HG03025 (cell line): ENCODE measurements around the gene NR2F1.

Experiments used
- ATAC-seq: cut with Tn5 transposase; IDR thresholded peaks from one replicate; pipeline ENCODE4 v1.9.1; 2021; ENCODE audit warnings: mild to moderate bottlenecking, moderate library complexity; ENCODE audit not compliant: unreplicated experiment, low FRiP score

NR2F1 gene

DNA sequence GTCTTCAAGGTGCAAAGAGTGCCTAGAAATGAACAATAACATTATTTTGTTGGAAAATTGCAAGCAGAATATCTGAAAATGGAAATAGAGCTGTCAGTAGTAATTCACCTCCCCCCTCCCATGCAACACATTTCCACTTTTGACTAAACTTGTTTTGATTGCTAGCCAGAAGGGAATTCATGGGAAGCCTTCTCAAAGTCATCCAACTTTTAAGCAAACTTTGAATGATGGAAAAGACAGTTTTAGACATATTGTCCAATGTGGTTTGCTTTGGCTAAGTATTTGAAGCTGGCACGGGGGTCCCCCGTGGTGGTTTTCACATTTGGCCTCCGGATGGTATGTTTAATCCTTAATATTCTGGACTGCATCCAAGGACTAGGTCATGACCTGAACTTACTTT is 7.5 kb downstream of the NR2F1 start:
- no peak for ATAC-seq

DNA sequence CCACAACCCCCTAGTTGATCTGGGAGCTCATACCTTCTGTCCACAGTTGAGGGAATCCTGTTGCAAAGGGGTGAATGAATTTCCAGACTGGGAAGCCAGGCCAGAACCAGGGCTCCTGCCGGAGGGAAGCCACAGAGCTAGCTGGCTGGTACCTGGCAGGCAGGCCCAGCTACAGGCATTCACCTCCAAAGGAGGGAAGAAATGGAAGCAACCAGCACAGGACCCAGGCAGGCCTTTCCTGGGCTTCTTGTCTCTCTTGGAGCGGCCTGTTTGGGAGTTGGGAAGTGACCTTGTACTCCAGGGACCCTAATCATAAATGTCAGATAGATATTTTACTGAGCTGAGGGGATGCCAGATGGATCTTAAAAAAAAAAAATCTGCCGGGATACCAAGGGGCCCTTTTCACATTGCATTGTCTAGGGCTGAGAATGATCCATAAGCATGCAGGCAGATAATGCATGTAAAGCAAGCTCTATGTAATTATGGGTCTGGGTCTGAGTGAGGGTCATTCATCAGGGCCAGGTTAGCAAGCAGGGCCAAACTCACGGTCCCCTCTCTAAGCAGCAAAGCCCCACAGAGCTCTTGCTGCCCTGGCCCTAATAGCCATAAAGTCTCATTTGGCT is 8.4 kb downstream of the NR2F1 start:
- no peak for ATAC-seq

DNA sequence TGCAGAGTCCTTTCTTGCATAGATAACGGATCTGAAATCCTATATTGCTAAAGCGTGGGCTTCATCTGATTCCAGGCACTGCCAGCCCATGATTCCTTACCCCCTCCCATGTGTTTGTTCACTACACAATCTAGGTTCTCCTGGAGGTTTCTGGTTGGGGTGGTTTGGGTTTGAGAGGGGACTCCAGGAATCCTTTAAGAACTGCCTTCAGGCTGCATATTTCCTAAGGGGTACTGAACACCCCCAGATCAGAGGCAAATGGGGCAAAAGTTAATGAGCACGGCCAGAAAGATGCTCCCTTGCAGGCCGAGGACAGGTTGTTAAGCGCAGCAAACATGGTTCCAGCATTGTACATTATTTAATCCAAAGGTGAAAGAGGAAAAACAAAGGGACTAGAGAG is 9.9 kb downstream of the NR2F1 start:
- no peak for ATAC-seq

DNA sequence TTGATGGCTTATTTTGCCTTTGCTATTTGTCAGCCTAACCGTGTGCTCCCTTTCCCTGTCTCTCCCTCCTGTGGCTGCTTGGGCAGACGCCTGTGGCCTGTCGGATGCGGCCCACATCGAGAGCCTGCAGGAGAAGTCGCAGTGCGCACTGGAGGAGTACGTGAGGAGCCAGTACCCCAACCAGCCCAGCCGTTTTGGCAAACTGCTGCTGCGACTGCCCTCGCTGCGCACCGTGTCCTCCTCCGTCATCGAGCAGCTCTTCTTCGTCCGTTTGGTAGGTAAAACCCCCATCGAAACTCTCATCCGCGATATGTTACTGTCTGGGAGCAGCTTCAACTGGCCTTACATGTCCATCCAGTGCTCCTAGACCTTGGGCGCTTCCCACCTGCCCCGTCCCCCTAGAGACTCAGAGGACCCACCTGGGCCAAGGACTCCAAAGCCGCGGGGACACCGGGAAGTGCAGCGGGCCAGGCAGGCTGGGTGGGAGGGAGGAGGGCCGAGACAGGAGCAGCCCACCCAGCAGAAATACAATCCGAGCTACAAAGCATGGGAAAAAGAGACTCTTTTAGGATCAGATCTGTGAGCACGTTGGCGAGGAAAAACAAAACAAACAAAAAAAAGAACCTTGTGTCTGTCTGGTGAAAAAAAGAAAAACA is 10.6 kb downstream of the NR2F1 start:
- ATAC-seq, result no peak

DNA sequence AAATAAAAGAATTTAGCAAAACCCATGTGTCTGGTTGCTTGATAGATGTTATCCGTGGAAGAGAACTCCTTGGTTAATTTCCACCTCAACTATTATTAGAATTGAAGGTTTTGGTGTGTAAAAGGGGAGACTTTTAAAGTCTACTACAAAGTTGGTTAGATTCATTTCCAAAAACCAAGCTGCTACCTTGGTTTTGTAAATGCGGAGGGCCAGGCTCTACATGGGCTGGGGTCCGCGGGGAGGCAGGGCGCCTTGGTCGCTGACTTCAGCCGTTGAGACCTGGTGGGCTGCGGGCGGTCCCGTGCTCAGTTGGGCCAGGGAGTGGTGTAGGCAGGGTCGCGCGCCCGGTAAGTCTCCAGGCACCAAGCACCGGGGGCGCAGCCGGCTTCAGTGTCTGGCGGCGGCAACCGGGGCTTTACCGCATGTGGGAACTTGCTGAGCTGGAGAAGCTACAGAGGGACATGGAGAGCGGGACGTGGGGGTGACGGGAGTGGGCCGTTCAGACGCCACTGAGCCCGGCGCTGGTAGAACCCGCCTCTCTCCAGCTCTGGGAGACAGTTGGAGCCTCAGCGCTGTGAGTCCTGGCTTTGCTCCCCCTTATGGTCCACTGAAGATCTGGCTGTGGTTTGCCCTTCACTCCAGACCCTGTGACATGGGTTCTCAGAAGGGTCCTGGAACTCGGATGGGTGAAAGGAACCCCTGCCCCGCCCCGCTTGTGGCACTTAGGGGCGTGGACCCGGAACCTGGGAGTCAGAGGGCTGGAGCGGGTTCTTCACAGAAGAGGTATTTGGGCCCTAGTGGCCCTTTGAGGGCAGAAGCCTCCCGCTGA is 11.8 kb downstream of the NR2F1 start:
- no peak for ATAC-seq

DNA sequence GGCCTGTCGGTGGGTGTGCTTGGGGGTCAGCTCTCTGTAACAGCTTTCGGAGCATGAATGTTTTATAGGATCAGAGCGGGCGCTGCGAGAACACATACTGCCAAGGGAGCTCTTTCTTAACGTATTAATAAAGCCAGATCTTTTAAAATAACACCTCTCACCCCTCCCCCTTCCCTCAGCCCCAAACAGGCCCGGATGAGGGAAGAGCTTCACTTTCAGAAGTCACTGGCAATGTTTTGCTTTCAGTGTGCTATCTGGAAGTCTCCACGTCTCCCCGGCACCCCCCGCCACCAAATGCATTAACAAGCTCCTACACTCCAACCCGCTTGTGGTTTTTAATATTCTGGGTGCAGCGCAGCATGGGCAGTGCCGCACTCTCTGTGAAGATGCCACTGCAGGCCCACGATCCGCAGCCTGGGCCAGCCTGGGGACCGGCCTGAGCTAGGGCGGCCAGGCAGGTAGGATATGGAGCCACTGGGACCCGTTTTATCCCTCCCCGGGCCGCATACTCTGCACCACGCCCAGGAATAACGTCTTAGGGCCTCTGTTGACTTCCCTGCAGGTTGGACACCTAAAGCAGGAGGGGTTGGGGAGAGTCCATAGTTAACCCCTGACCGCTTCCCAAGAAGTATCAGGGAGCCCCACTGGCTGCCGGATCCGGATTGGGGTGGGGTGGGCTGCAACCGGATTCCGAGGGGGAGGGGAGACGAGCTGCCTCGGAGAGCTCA is 12.6 kb downstream of the NR2F1 start:
- no peak for ATAC-seq

DNA sequence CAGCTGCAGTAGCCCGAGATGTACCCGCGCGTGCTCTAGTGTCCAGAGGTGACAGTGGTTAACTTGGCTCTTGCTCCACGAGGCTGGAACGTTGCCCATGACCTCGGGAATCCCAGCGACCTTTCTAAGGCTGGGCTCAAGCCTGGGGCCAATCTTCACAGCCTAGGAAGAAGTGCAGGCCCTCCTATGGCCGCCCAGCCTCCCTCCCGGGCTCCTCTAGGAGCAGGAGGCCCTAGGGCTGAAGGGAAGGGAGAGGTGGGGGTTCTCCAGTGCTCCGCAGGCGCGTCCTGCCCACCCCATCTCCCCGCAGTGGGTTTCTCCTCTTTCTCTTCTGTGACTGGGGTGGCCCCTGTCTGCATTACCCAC is 13.3 kb downstream of the NR2F1 start:
- no peak for ATAC-seq

DNA sequence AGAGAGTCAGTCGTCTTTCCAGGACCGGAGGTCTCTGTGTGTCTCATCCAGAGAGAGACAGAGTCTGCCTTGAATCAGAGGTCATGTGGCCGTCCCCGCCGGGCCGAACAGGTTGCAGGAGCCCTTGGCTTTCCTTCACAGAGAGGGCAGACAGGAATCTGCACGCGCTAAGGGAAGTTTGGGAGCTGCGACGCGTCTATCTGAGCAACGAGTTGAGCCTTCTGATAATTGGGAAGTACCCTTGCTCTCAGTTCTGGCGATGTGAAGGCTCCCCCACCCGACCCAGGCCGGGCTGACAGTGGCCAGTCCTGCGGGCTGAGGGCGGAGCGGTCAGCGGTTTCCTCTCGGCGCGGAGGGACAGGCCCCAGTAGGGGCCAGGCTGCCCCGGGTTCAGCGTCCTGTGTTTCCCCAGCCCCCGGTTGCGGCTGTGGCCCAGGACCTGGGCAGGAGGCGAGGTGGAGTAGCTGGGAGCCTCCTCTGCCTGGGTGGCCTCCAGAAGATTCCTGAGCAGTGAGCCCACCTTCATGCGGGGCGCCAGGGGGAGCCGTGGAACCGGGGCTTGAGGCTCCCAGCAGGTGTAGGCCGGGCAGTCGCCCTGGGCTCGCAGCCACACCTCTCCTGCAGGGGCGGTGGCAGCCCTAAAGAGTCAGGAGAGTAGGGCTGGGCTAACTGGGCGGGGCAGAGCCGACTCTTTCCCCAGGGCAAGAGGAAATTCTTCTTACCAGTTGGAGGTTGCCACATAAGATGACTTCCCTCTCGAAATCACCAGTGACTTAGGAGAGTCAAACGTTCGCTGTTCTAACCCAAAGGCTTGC is 13.9 kb downstream of the NR2F1 start:
- no peak for ATAC-seq

DNA sequence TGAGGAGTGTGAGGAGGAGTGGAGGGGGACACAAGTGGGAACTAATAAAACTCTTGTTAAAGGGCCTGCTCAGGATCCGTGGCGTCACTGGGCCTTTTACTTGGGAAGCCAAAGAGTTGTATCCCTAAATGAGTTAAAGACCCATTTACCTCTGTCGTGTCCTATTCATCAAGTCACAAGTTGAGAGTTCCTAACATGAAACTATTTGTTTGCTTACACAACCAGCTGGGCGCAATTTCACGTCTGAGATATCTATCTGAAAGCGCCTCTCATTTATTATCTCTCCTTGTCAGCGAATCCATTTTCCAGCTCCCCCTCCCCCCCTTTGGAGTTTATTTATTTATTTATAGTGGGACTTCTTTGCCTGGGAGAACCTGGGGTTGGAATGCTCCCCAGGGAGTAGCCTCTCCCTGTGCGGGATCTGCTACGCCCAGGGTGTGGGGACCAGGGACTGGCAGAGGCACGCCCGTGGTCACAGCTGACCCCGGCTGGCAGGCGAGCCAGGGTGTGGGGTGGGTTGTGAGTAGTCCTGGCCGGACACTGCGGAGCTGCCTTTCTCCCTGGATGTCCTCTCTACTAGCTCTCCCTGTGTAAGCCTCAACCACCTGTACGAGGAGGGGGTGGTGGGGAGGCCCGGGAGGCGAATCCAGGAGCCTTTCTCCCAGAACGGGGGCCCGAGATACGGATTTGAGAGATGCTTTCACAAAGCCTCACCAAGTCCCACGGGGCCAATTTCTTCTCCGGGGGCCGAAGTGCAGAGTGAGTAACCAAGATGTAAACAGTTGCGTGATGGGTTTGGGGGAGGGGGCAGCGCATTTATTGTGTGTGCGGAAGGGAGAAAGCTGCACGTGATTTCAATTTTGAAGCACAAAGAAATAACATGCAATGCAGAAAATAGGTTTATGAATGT is 15.3 kb downstream of the NR2F1 start:
- no peak for ATAC-seq

DNA sequence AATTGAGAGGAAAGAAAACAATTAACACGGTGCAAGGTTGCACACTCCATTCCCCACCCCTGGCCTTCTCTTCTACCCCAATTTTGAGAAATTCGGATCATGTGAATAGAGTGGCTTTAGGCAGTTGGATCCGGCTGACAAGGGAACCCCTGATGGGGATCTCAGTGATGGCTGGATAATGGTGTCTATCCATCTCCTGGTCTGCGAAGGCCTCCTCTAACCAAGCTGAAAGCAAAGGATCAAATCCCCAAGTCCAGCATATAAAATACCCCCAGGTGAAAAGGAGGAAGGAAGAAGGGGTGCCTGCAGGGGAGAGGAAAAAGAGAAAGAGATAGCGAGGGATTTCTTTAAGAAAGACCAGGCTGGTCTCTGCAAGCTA is 16.0 kb downstream of the NR2F1 start:
- no peak for ATAC-seq

DNA sequence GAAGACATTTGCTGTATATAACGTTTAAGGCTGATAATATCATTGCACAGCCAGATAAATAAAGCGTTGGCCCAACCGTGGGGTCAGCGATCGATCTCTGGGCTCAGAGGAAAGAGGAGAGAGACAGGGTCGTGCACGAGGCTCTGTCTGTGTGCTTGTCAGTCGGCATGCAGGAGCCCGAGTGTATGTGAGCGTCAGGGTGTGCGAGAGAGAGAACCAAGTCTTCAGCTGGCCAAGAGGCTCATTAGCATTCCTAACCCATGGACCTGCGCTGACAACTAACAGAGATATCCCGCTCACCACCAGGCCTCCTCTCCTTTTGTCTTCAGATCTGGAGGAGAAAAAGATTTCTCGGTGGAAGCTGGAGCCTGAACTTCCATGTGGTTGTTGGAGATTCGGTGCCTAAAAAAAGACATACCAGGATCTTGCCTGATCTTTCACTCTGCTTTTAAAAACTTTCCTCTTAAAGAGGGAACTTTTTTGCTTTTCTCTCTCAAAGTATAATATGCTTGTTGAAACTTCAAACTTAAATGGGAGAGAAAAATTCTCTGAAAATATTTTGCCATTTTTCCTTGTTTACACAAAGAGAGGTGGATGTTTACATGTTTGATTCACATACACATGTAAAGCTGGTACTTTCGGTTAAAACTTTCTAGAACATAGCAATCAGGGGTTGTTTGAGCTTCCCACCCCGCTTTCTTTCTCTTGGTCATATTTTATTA is 16.5 kb downstream of the NR2F1 start:
- no peak for ATAC-seq

DNA sequence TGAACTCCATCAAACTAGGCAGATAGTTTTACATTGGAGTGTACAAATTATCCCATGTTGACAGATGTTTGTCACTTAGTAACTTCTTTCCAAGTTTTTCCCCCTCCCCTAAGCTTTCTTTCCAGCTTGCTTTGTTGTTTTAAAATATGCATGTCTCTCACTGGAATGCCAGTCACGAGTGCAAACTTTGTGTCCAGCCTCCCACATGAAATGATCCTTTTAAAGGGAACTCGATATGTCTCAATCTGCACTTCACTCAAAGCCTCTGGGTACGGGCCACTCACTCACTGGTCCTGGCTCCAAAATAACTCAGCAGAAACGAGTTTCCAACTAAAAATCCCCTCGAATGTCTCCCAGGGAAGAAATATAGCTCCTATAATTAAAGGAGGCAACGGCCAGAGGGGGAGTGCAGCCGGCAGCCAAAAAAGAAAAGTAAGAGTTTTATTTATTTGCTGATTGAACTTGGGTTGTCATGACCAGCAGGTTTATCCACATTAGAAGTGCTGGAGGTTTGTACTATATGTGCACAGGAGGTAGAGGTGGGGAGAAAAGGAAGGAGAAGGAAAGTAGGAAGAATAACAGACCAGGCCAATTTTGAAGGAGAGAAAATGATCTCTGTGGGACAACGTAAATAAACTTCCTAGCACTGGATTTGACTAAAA is 17.5 kb downstream of the NR2F1 start:
- ATAC-seq, result no peak

DNA sequence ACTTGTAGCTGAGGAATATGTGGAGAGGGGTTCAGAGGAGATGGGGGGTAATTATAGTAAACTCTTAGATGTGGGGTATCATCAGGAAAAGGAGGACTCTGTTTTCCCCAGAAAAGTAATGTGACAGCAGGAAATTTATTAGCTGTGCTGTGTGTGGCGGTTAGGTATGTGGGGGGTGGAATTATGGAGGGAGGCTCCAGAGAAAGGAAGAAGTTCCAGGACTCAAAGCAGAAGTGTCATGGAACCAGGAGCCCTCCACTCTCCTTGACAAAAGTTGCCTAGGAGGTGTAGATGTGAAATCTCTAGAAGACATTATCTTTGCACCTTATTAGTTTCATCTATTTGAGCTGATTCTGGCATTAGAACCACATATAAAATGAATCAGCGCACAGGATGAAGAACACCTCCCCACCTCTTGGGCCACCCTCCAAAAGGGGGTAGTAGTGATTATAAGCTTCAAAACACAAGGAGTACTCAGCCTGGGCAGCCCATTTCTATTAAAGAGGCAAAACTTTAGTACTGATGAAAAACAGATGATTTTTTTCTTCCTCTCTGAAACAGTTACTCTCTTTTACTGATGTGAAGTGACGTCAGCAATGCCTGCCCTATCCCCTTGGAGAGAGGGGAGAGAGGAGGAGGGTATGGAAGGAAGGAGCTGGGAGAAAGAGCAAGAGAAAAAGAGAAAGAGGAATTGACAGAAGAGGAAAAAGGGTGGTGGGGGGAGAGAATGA is 18.2 kb downstream of the NR2F1 start:
- no peak for ATAC-seq

DNA sequence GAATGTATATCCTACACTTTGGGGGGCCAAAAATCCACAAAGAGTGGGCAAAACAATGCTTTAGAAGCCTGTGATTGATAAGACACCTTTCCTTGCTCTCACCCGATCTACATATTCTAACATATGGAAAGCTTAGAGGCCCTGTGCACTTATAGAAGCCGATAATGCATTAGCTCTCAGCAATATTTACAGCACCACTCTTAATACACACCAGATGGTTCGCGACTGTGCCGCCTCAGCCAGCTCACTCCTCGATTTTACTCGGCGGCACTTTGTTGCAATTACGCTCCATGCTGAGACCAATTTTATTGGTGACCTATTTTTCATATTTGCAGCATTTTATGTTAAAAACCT is 18.8 kb downstream of the NR2F1 start:
- no peak for ATAC-seq

DNA sequence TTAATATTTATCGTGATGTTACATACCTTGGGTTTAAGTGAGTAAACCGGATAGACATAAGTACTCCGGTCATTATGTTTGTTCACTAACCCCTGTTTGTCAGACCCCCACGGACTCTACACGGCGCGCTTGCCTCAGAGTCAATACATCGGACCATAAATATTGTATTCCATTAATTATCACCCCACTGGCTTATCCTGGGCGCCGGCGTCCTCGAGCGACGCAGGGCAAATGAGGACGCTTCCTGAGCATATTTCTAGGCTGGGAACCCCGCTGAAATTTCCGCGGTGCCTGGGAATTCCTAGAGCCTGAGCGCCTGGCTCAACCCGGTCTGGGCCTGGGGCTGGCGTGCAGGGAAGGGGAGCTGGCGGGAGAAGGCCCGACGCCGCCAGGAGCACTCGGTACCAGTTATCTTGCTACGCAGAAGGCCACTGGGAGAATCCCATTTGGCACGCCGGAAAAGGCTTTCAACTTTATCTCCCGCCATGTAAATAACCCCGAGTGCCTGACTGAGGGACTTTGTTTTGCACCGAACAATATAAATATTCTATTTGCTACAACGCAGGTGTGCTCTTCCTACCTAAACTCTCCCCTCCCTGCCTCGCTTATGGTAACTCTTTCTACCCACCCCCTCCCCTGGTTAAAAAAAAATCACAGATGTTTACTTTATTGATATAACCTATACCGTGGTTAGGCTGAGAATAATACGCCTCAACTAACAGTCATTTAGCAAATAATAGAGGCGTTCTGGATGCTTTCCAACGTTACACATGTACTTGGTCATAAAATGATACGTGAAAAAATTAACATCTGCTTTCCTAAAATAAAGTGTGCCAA is 19.4 kb downstream of the NR2F1 start:
- ATAC-seq, result no peak

DNA sequence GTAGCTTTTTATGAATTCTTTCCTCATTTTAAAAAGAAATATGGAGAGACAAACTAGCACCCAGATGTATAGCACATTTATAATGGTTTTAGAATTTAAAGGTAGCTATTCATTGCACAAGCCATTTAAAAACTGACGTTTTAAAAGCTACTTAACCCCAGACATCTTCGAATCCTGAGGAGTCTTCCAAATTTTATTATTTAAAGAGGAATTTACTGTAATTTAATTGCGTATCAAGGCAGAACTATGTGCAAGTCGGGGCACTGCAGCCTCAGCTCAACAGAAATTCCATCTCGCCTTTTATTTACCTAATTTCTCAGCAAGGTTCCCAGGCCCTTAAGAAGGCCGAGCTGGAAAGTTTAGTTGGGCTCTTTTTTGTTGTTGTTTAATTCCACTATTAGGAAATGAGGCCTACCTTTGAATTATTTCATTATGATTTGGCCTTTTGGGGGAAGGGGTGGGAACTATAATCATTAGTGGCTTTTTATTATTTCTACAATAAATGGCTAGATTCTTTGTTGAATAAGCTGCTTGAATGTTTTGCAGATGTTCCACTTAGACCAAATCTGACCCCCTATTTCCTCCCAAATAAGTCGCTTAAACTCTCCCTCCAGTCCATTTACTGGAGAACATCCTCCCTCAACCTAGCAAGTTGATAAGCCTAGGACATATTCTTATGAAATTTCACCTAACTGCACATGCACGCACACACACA is 20.2 kb downstream of the NR2F1 start:
- ATAC-seq, result no peak
